Endothelial cell of umbilical vein (primary cell): Measurements from ENCODE around the gene SFI1.

ENCODE experiments used
- GATA2 ChIP-seq: IDR thresholded peaks from 2 replicates; pipeline ENCODE4 v1.7.0; 2011; ENCODE audit warnings: low read depth, mild to moderate bottlenecking, moderate library complexity, mixed read lengths, low read length; ENCODE audit not compliant: insufficient read length, insufficient read depth
- MYC ChIP-seq: IDR thresholded peaks from one replicate; pipeline ENCODE4 v1.6.1; 2011; ENCODE audit warnings: mild to moderate bottlenecking, low read depth, low read length
- TF ChIP-seq, protein P1 (sequence below), 2 donors: IDR thresholded peaks; 1 replicate in 1 of 2; 2 replicates in 1 of 2; pipeline ENCODE4 v1.5.1; 2011; ENCODE audit warnings: low read length in 2 of 2, mild to moderate bottlenecking in 2 of 2, moderate library complexity in 2 of 2, control low read depth in 1 of 2, inconsistent platforms in 1 of 2, low read depth in 1 of 2; ENCODE audit not compliant: insufficient read depth in 1 of 2; ENCODE audit errors: extremely low read depth in 1 of 2
- TF ChIP-seq, protein P2 (sequence below): IDR thresholded peaks from 2 replicates; pipeline ENCODE4 v1.6.1; 2011; ENCODE audit not compliant: insufficient read depth, insufficient read length

DNA sequence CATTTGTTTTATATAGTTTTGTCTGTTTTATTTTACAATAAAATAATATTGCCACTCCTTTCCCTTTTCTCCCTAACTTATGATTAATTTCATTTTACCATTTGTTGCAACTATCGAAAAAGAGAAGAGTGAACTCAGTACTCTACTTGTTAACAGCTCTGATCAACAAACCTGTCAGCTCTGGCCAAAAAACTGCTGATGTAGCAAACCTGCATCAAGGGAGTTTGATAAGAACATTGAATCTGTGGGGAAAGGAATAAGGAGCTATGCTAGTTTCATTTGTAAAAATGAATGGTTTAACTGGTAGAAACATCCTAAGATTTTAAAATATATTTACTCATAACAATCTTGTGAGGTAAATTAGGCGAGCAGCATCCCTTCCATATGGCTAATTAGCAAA lies 49.6 kb upstream of the SFI1 start:
- TF ChIP-seq GATA2 (no peak), MYC (no peak)
- TF ChIP-seq, protein P1, sequence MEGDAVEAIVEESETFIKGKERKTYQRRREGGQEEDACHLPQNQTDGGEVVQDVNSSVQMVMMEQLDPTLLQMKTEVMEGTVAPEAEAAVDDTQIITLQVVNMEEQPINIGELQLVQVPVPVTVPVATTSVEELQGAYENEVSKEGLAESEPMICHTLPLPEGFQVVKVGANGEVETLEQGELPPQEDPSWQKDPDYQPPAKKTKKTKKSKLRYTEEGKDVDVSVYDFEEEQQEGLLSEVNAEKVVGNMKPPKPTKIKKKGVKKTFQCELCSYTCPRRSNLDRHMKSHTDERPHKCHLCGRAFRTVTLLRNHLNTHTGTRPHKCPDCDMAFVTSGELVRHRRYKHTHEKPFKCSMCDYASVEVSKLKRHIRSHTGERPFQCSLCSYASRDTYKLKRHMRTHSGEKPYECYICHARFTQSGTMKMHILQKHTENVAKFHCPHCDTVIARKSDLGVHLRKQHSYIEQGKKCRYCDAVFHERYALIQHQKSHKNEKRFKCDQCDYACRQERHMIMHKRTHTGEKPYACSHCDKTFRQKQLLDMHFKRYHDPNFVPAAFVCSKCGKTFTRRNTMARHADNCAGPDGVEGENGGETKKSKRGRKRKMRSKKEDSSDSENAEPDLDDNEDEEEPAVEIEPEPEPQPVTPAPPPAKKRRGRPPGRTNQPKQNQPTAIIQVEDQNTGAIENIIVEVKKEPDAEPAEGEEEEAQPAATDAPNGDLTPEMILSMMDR (IDR thresholded peaks at IDR 0.05; ENCODE audit: extremely low read depth in 1 of 2, insufficient read depth in 1 of 2, low read depth in 1 of 2, low read length in 2 of 2), result no peak
- TF ChIP-seq, protein P2, sequence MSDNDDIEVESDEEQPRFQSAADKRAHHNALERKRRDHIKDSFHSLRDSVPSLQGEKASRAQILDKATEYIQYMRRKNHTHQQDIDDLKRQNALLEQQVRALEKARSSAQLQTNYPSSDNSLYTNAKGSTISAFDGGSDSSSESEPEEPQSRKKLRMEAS, result no peak
